Measurements from ENCODE around the gene NPAS4.
"Not testable (repeated sequence)": the region's sequence is repeated elsewhere in the genome, so short reads cannot be mapped to it uniquely, and the experiment has no call there.

Gene NPAS4

GRCh38 chr11:66457826-66458225 lies 37.0 kb downstream of the NPAS4 start:
- no peak for DNase-seq

- DNase-seq, result no peak
Observed at GRCh38 chr11:66459138-66459778, 38.4 kb downstream of the NPAS4 start.

- no peak for DNase-seq
Observed at GRCh38 chr11:66462010-66462409, 41.2 kb downstream of the NPAS4 start.

GRCh38 chr11:66462911-66463310 lies 42.1 kb downstream of the NPAS4 start:
- DNase-seq, result no peak

- not testable (repeated sequence) for DNase-seq
Observed at GRCh38 chr11:66464116-66464515, 43.3 kb downstream of the NPAS4 start.

- DNase-seq, result no peak
Observed at GRCh38 chr11:66464916-66465315, 44.1 kb downstream of the NPAS4 start.

GRCh38 chr11:66465373-66466224 lies 44.8 kb downstream of the NPAS4 start:
- no peak for DNase-seq

- DNase-seq, result peak; percentile 85
Observed at GRCh38 chr11:66466225-66467033, 45.6 kb downstream of the NPAS4 start, which contains the start of gene PELI3. PELI3 (plus strand) TSS chr11:66466905; CDS start chr11:66468129, 1,224 bp downstream.

GRCh38 chr11:66467034-66467659 lies 46.3 kb downstream of the NPAS4 start:
- DNase-seq, result peak; percentile 54

GRCh38 chr11:66467756-66468155 lies 46.9 kb downstream of the NPAS4 start:
- DNase-seq, result no peak

- DNase-seq, result no peak
Observed at GRCh38 chr11:66468691-66469090, 47.9 kb downstream of the NPAS4 start.

- no peak for DNase-seq
Observed at GRCh38 chr11:66469441-66469840, 48.6 kb downstream of the NPAS4 start.

- no peak for DNase-seq
Observed at GRCh38 chr11:66470015-66470414, 49.2 kb downstream of the NPAS4 start.

- DNase-seq, result no peak
Observed at GRCh38 chr11:66471142-66471541, 50.3 kb downstream of the NPAS4 start.

- DNase-seq, result no peak
Observed at GRCh38 chr11:66472054-66472453, 51.2 kb downstream of the NPAS4 start.

GRCh38 chr11:66473167-66473566 lies 52.3 kb downstream of the NPAS4 start:
- no peak for DNase-seq

GRCh38 chr11:66473608-66474515 lies 53.0 kb downstream of the NPAS4 start:
- DNase-seq, result no peak

GRCh38 chr11:66475349-66476172 lies 54.7 kb downstream of the NPAS4 start:
- no peak for DNase-seq

All from right kidney (tissue), 1 donor.